Frontal cortex (tissue), 4 donors: ENCODE measurements around the gene LCE2B. TPM values are rescaled to one million over a fixed set of nuclear protein-coding genes. Genes with fewer than 3 reads are reported as not detected.

ENCODE experiments used
- DNase-seq, 2 donors: peaks; one replicate each; pipeline ENCODE4 v3.0.0; 2012; ENCODE audit warnings: low spot score in 2 of 2
- FAIRE-seq: peaks from 2 replicates; lab custom pipeline; 2012; peaks lifted over from hg19 to GRCh38; lab: Jason Lieb, UNC
- total RNA-seq: library from RNA; depleted of rRNA; stranded (reverse); fragments of >200 nt; gene quantifications from one replicate; pipeline ENCODE4 v1.2.3, GENCODE V29; 2014
- donor health status: control.
- donor health status: control.
- donor health status: control.

The LCE2B gene
- total RNA-seq, 1 donor from 2014 or later, result not detected

- FAIRE-seq, result no peak
- no peak for DNase-seq
Measured at GRCh38 chr1:152725261-152725660, 39.3 kb downstream of the LCE2B start.

DNA sequence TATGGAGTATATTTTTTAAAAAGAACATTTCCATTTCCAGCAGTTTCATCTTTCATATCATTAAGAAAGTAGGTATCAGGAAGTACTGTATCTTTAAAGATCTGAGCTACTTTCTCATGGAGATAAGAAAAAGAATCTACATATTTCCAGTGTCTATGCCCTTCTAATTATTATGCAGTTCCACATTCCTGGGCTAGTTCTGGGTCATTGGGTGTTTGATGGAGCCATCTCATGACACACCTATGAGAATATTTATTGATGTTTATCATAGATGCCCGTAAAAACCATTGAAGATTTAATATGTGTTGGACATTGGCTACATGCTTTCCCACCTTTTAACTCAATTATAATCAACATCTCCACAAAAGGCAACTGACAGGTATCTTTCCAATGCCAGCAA is 43.1 kb downstream of the LCE2B start:
- DNase-seq (no peak), FAIRE-seq (no peak)

GRCh38 chr1:152735648-152736047 is 49.7 kb downstream of the LCE2B start:
- FAIRE-seq, result no peak
- no peak for DNase-seq

Other genes starting within 250 kb of the LCE2B start
- gene LCE5A, start 175.3 kb upstream of the LCE2B start, total RNA-seq, result not detected
- not detected for gene CRCT1, start 171.6 kb upstream of the LCE2B start, total RNA-seq
- gene LCE3E, start 119.3 kb upstream of the LCE2B start, total RNA-seq, result not detected
- gene LCE3D, start 105.6 kb upstream of the LCE2B start, total RNA-seq, result not detected
- not detected for gene LCE3C, start 85.9 kb upstream of the LCE2B start, total RNA-seq
- not detected for gene LCE3B, start 72.3 kb upstream of the LCE2B start, total RNA-seq
- gene LCE3A, start 63.0 kb upstream of the LCE2B start, total RNA-seq, result not detected
- not detected for gene LCE2D, start 22.7 kb upstream of the LCE2B start, total RNA-seq
- not detected for gene LCE2C, start 10.8 kb upstream of the LCE2B start, total RNA-seq
- not detected for gene LCE2A, start 12.2 kb downstream of the LCE2B start, total RNA-seq
- gene LCE4A, start 22.0 kb downstream of the LCE2B start, total RNA-seq, result not detected
- not detected for gene KPRP, start 71.9 kb downstream of the LCE2B start, total RNA-seq
- not detected for gene LCE1F, start 89.0 kb downstream of the LCE2B start, total RNA-seq
- not detected for gene LCE1E, start 100.1 kb downstream of the LCE2B start, total RNA-seq
- not detected for gene LCE1D, start 110.6 kb downstream of the LCE2B start, total RNA-seq
- gene LCE1C, start 120.5 kb downstream of the LCE2B start, total RNA-seq, result not detected
- not detected for gene LCE1B, start 125.8 kb downstream of the LCE2B start, total RNA-seq
- not detected for gene LCE1A, start 141.3 kb downstream of the LCE2B start, total RNA-seq
- gene LCE6A, start 156.7 kb downstream of the LCE2B start, total RNA-seq, result not detected
- not detected for gene LCE7A, start 173.9 kb downstream of the LCE2B start, total RNA-seq
- gene SMCP, start 192.2 kb downstream of the LCE2B start, total RNA-seq, result not detected
- gene IVL, start 222.4 kb downstream of the LCE2B start, total RNA-seq, result not detected